Activated CD4-positive, alpha-beta T cell treated with anti-CD3 and anti-CD28 coated beads, Interleukin-2, amount 10 ng/mL, durations not matched to agents 7 days and 5 days (primary cell): ENCODE measurements around the gene RBM18. TPM values are rescaled to one million over a fixed set of nuclear protein-coding genes. Genes with fewer than 3 reads are reported as not detected.

Experiments
- CTCF ChIA-PET: fragments of 350-600 bp; sonication (Branson Sonifier 250); formaldehyde crosslinking; loops from one replicate; lab custom pipeline; 2021; ENCODE audit warnings: antibody characterized with exemption; lab: Charles Lee
- POLR2A ChIA-PET: fragments of 350-600 bp; sonication (Branson Sonifier 250); formaldehyde crosslinking; loops from one replicate; lab custom pipeline; 2021; ENCODE audit warnings: antibody characterized with exemption; lab: Charles Lee
- DNase-seq: peaks from one replicate; pipeline ENCODE4 v3.0.0-alpha.2; 2020
- H3K27ac Mint-ChIP-seq: one replicate; pipeline ENCODE4 v1.8.0; 2021; ENCODE audit warnings: mild to moderate bottlenecking, moderate library complexity, mixed read lengths
- H3K27me3 Mint-ChIP-seq: one replicate; pipeline ENCODE4 v1.8.0; 2021; ENCODE audit warnings: mixed read lengths
- H3K36me3 Mint-ChIP-seq: one replicate; pipeline ENCODE4 v1.8.0; 2021; ENCODE audit warnings: low read depth, mixed read lengths
- H3K4me1 Mint-ChIP-seq: one replicate; pipeline ENCODE4 v1.8.0; 2021; ENCODE audit warnings: mixed read lengths
- H3K4me3 Mint-ChIP-seq: one replicate; pipeline ENCODE4 v1.8.0; 2021; ENCODE audit warnings: mild to moderate bottlenecking, moderate library complexity, mixed read lengths
- H3K9me3 Mint-ChIP-seq: one replicate; pipeline ENCODE4 v1.8.0; 2021; ENCODE audit warnings: mixed read lengths
- total RNA-seq, 2 experiments: library from RNA; stranded (reverse); gene quantifications; one replicate each; pipeline ENCODE4 v1.2.3, GENCODE V29; 2021

The RBM18 gene
- total RNA-seq, 2 experiments from 2014 or later: 21.5 to 23.6 TPM

DNA sequence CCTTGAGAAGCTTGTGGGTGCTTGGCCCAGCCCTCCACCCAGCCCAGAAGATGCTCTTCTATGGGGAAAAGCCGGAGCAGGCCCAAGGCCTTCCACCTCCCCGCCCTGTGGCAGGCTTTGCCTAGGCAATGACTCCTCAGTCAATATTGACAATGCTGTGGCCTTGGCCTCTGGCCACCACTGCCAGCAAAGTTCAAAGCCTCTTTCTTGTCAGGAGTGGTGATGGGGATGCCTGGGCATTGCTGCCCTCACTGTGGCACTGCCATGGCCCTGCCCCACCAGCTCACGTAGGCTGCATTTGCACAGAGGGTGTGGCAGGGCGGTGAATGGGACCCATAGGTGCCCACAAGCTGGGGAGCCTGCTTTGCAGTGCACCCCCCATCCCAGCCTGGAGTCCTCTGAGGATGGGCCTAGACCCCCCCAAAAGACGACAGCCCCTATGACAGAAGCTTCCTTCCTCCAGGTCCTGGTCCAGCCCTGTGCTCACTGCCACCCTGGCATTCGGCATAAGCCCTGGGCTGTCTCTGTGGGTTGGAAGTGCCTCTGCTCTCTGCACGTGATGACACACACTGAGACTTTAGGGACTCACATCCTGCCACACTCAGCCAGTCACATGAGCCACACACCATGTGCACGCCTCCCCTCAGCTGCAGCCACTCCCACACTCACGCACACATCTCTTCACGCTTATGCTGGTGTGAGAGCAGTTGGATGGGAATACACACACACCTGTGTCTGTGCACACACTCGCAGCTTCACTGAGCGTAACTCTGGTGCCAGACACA is 73.9 kb downstream of the RBM18 start:
- DNase-seq: no peak
- POLR2A ChIA-PET: no interaction called here
- Mint-ChIP-seq H3K4me1 (no peaks in the 10 kb centered on the region), H3K9me3 (no peaks in the 10 kb centered on the region), H3K27ac (no peak overlapping the region), H3K4me3 (no peak overlapping the region), H3K27me3 (peaks cover 2% of the 10 kb centered on the region), H3K36me3 (no peaks in the 10 kb centered on the region)
- CTCF ChIA-PET: no interaction called here

DNA sequence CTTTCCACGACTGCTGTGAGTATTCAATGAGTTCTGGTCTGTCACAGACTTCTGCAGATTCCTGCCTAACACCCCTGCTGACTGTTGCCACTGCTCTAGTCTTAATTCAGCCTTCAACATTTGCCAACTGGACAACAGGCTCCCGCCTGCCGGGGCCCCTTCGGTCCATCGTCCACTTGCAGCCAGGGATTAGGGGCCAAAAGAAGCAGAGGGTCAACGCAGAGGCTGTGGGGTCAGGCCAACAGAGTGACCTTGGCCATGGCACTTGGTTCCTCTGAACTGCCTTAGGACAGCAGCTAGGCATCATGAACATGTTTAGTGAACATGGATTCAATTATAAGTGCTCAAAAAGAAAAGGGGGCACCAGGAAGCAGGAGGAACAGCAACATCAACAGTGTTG is 76.3 kb downstream of the RBM18 start:
- ChIA-PET CTCF (interaction anchor here (0.6 kb wide), 1 partner anchor 21 kb away, joined by 4 read pairs; no protein-coding TSS in a partner anchor), POLR2A (no interaction called here)
- no peak overlapping the region for H3K4me3 Mint-ChIP-seq
- peaks cover 2% of the 10 kb centered on the region for H3K27me3 Mint-ChIP-seq
- H3K36me3 Mint-ChIP-seq: no peaks in the 10 kb centered on the region
- H3K4me1 Mint-ChIP-seq: no peaks in the 10 kb centered on the region
- no peak for DNase-seq
- no peaks in the 10 kb centered on the region for H3K9me3 Mint-ChIP-seq
- no peak overlapping the region for H3K27ac Mint-ChIP-seq

Other genes with a start within 250 kb of the RBM18 start
- 1 to 10 TPM; 2.6 to 3.1 TPM for gene TTLL11, start 171.5 kb downstream of the RBM18 start, total RNA-seq
- 10 to 100 TPM; 33.7 to 35.9 TPM for gene NDUFA8, start 105.1 kb downstream of the RBM18 start, total RNA-seq
- not detected for gene MORN5, start 104.9 kb downstream of the RBM18 start, total RNA-seq
- gene LHX6, start 35.9 kb downstream of the RBM18 start, total RNA-seq: not detected
- 10 to 100 TPM; 34.1 to 35.4 TPM for gene MRRF, start within 50 bp of the RBM18 start, total RNA-seq
- not detected for gene PTGS1, start 106.2 kb upstream of the RBM18 start, total RNA-seq
- gene OR1J1, start 213.1 kb upstream of the RBM18 start, total RNA-seq: not detected
- not detected for gene OR1J2, start 246.0 kb upstream of the RBM18 start, total RNA-seq